COLO829 (cell line): ENCODE results near the gene DIP2C.
"Not testable (repeated sequence)": the region's sequence is repeated elsewhere in the genome, so short reads cannot be mapped to it uniquely, and the experiment has no call there.

Experiments used
- DNase-seq: peaks from one replicate; pipeline ENCODE4 v3.0.0; 2012; ENCODE audit warnings: low spot score

DIP2C gene

GRCh38 chr10:640673-641045, 48.8 kb downstream of the DIP2C start:
- DNase-seq, result no peak

GRCh38 chr10:639751-640672, 49.5 kb downstream of the DIP2C start:
- no peak for DNase-seq

- DNase-seq, result no peak
Measured at GRCh38 chr10:639001-639750, 50.3 kb downstream of the DIP2C start.

- DNase-seq, result no peak
Measured at GRCh38 chr10:637771-638195, 51.7 kb downstream of the DIP2C start.

- DNase-seq, result no peak
Measured at GRCh38 chr10:637221-637620, 52.2 kb downstream of the DIP2C start.

- no peak for DNase-seq
Measured at GRCh38 chr10:636769-637168, 52.7 kb downstream of the DIP2C start.

GRCh38 chr10:636016-636730, 53.3 kb downstream of the DIP2C start:
- DNase-seq, result no peak

GRCh38 chr10:635088-635861, 54.2 kb downstream of the DIP2C start:
- DNase-seq, result no peak

GRCh38 chr10:634256-634655, 55.2 kb downstream of the DIP2C start:
- DNase-seq, result no peak

GRCh38 chr10:633279-634245, 55.9 kb downstream of the DIP2C start:
- no peak for DNase-seq

GRCh38 chr10:632807-633177, 56.7 kb downstream of the DIP2C start:
- DNase-seq, result not testable (repeated sequence)

GRCh38 chr10:632155-632806, 57.2 kb downstream of the DIP2C start:
- DNase-seq, result not testable (repeated sequence)

- no peak for DNase-seq
Measured at GRCh38 chr10:631266-631665, 58.2 kb downstream of the DIP2C start.

- no peak for DNase-seq
Measured at GRCh38 chr10:630581-631073, 58.8 kb downstream of the DIP2C start.

GRCh38 chr10:629186-629998, 60.1 kb downstream of the DIP2C start:
- no peak for DNase-seq

GRCh38 chr10:628386-629045, 61.0 kb downstream of the DIP2C start:
- no peak for DNase-seq

- no peak for DNase-seq
Measured at GRCh38 chr10:627032-627992, 62.2 kb downstream of the DIP2C start.
